H1 (cell line): ENCODE data around the gene DIPK2A. TPM values are rescaled to one million over a fixed set of nuclear protein-coding genes. Genes with fewer than 3 reads are reported as not detected.

Experiments
- ASH2L ChIP-seq: fragments of 200-600, 300-600 bp; sonication (generic); IDR thresholded peaks from one replicate; pipeline ENCODE4 v1.7.1; 2017; ENCODE audit warnings: low read length
- BACH1 ChIP-seq: IDR thresholded peaks from 2 replicates; pipeline ENCODE4 v1.6.1; 2012; ENCODE audit warnings: low read length, improper control_type of control experiment
- CHD7 ChIP-seq: fragments of 300-600 bp; sonication (generic); IDR thresholded peaks from 2 replicates; pipeline ENCODE4 v1.7.1; 2012; ENCODE audit warnings: low read length, moderate library complexity, mild to moderate bottlenecking, inconsistent platforms; ENCODE audit not compliant: insufficient replicate concordance
- MAFK ChIP-seq: IDR thresholded peaks from 2 replicates; pipeline ENCODE4 v1.6.1; 2012; ENCODE audit warnings: low read depth, mild to moderate bottlenecking, improper control_type of control experiment, low read length
- POLR2A ChIP-seq, 2 experiments: IDR thresholded peaks; 1 replicate in 1 of 2; 2 replicates in 1 of 2; pipeline ENCODE4 v1.6.1; 2011; ENCODE audit warnings: low read depth in 2 of 2, low read length in 2 of 2, mild to moderate bottlenecking in 2 of 2; ENCODE audit errors: control extremely low read depth in 1 of 2
- RFX5 ChIP-seq: IDR thresholded peaks from 2 replicates; pipeline ENCODE4 v1.6.1; 2011; ENCODE audit warnings: low read depth, low read length, improper control_type of control experiment, borderline replicate concordance
- RXRA ChIP-seq: IDR thresholded peaks from 2 replicates; pipeline ENCODE4 v1.6.1; 2011; ENCODE audit warnings: low read depth, mild to moderate bottlenecking, low read length, moderate library complexity; ENCODE audit not compliant: insufficient read depth
- SAP30 ChIP-seq: fragments of 300-600 bp; sonication (generic); IDR thresholded peaks from 2 replicates; pipeline ENCODE4 v1.7.1; 2012; ENCODE audit warnings: low read length, moderate library complexity, mild to moderate bottlenecking, inconsistent platforms; ENCODE audit not compliant: insufficient read depth, insufficient replicate concordance
- SP4 ChIP-seq: IDR thresholded peaks from 2 replicates; pipeline ENCODE4 v1.6.1; 2012; ENCODE audit warnings: low read length, inconsistent platforms
- TAF1 ChIP-seq: IDR thresholded peaks from 2 replicates; pipeline ENCODE4 v1.6.1; 2011; ENCODE audit warnings: mild to moderate bottlenecking, low read depth, low read length
- polyA plus RNA-seq, 7 experiments: library from polyadenylated mRNA; depleted of rRNA in 3 of 7; stranded (reverse) in 5 of 7; unstranded in 2 of 7; fragments of >200 nt in 5 of 7; fragments of 200-250 nt in 2 of 7; gene quantifications; 1 replicate in 5 of 7; 2 replicates in 1 of 7; 4 replicates in 1 of 7; pipeline versions ENCODE4 v1.2.1 to v1.2.3, GENCODE V29; 2011 to 2013; ENCODE audit warnings: missing spikeins in 2 of 7, mixed read lengths in 2 of 7
- total RNA-seq: library from RNA; stranded (reverse); fragmentation: NEBNext Ultra II Directional; extraction: Animal tissue kit (Norgen Biotek cat#: 25700); gene quantifications from 2 replicates; pipeline ENCODE4 v1.2.1, GENCODE V29; 2021

DIPK2A gene
- total and polyA plus RNA-seq, 2 of the 8 experiments (the other 6 are each of a cell fraction or from before 2014, with no cell fraction given), result 18.4 to 28.7 TPM

- TF ChIP-seq CHD7 (no peak), ASH2L (peak; percentile 96), SP4 (no peak), BACH1 (peak; percentile 41; the same call in 1 of the 2 replicates), RFX5 (no peak), SAP30 (no peak), TAF1 (peak; percentile 80), MAFK (no peak), RXRA (no peak), POLR2A (IDR thresholded peaks at IDR 0.05; ENCODE audit: control extremely low read depth in 1 of 2, low read depth in 2 of 2, low read length in 2 of 2) (peak; percentile 70 to 91; a peak in 2 of 3 replicates)
Observed at GRCh38 chr3:143971359-143972154, at the start of gene DIPK2A (continued).
